Activated T-cell treated with anti-CD3 and anti-CD28 coated beads for 1 hour (primary cell): ENCODE data around the gene PRDM15.

Experiments used
- DNase-seq: peaks from one replicate; pipeline ENCODE4 v3.0.0-alpha.2; 2020; ENCODE audit warnings: low read depth

PRDM15 gene

DNA sequence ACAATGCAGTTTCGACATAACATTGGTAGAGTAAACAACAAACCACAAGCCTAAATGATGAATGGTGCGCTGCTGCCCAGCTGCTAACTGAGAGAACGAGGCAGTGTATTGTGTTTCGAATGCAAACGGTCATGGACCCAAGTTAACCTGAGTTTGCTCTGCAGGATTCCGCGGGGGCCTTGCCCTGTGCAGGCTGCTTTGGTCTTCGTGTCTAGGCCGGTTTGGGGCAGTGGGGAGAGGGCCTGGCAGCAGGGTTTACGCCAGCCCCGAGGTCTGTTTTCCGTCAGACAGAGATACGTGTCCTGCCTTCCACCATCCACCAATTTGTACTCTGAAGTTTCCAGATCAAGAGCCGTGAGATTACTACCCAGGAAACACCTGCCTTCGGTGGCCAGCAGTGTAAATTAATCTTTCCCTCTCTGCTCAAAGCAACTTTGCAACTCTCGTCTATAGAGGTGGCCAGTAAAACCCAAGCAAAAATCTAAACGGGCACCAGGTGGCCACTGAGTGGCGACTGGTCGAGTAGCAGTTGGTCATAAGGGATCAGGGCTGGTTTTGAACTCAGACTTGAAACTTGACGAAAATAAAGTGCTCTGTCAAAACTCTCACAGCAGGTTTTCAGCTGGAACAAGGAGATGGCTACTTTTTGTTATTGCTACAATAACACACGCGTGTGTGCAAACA lies 6.3 kb upstream of the PRDM15 start:
- no peak for DNase-seq

DNA sequence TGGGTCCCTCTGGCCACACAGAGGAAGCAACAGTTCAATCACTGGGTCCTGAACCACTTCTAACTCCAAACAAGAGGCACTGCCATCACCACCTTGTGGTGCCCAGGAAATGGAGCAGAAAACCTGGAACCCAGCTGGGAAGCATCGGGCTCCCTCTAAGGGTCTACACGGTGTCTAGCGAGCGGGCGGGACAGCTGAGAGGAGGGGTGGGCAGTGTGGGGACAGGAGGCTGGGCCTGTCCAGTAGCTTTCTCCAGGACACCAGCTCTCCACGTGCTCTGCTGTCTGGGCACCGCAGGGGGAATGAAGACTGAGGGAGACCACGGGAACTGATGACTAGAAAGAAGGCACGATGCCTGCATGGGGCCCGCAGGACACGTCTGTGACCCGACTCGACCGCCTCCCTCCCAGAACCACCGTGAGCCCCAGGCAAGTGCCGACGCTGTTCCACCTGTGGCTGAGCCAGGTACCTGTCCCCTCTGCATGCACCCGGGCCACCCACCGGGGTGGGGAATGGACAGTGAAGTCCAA lies 5.4 kb upstream of the PRDM15 start:
- DNase-seq = no peak

DNA sequence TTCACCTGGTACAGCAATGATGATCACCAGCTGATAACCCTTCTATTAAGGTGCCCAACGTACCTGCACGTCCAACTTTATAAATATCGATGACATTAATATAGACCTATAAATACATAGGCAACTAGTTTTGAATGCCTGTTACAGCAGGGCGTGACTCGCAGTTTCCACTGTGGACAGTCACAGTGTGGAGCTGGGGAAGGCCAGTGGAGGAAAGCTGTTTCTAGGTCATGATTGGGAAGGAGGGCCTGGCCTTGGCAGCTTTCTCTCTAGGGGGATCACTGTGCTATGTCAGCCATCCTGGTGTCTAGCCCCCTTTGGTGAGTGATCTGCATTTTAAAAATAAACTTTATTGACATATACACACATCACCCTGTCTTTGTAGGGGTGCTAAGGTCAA lies 4.4 kb upstream of the PRDM15 start:
- no peak for DNase-seq

DNA sequence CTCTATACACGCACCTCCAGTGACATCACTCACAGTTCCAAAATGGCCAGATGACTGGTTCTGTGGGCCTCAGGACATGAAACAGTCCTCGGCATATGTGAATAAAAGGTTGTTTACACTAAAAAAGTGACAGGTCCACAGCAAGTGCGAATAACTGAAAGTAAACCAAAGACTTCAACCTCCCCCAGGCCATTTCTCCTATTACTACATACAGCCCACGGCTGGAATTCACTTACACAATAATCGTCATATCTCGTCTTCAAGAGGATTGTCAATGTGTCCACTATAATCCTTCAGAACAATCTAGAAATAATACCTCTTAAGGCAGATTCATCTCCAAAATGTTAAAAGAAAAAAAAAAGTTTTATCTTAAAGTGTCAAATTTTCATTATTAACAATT lies 1.9 kb upstream of the PRDM15 start:
- no peak for DNase-seq

DNA sequence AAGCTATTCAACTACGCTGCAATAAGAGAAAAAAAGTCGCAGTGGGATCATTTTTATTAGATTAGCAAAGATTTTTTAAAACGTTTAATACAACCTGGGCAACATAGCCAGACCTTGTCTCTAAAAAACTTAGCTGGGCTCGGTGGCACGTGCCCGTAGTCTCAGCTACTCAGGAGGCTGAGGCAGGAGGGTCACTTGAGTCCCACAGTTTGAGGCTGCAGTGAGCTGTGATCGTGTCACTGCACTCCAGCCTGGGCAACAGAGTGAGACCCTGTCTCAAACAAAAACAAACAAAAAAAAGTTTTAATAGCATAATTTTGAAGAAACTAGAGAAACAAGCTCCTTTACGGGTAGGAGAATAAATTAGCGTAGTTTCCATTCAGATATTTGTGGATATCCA lies 1.0 kb upstream of the PRDM15 start:
- no peak for DNase-seq

DNA sequence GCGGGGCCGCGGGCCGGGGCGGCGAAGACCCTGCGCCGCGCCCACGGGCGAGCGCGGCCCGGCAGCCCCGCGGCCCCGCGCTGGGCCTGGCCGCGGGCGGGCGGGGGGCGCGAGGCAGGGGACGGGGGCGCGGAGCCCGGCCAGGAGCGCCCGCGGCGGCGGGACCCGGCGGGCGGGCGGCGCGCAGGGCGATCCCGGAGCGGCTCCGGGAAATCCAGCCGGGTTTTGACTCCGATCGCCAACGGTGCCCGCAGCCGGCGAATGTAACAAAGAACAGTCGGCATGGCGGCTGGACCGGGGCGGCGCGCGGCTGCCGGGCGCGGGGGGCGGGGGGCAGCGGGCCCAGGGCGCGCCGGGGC lies 334 bp downstream of the PRDM15 start:
- peak; percentile 69 for DNase-seq

DNA sequence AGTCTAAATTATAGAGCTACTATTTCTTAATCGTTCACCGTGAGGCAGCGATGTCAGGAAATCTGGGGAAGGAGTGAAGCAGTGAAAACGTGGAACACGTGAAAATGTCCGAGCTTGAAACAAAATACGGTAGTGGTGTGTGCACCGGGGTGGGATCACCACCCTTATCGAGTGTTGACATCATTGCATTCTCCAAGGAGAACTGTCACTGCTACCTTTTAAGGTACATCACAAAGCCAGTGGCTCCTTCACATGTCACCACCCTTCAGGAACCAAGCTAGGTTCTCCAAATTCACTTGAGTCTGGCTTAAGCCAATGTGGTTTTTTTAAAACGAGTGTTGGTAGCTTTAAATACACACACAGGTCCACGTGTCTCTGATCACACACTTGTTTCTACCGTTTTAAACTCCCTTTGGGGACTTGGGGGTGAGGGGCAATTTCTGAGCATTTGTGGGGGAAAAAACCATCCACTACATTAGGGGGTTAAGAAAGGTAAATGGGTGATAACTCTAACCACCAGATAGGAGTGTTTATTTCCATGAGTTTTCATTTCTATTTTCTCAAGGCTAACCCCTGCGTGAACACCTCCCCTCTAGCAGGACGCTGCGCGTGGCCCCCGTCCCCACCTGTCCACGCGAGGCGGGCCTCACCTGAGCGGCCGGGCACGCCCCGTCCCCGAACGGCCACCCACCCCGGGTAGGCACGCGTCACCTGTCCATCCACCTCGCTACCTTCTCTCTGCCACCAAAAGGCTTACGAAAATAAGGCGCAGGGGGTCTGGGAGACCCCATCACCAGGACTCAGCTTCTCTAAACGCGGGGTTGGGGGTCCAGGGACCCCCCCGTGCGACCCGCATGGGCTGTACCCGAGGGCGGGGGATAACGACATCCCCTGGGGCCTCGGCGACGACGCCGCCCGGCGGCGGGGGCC lies 978 bp downstream of the PRDM15 start:
- peak; percentile 6 for DNase-seq

DNA sequence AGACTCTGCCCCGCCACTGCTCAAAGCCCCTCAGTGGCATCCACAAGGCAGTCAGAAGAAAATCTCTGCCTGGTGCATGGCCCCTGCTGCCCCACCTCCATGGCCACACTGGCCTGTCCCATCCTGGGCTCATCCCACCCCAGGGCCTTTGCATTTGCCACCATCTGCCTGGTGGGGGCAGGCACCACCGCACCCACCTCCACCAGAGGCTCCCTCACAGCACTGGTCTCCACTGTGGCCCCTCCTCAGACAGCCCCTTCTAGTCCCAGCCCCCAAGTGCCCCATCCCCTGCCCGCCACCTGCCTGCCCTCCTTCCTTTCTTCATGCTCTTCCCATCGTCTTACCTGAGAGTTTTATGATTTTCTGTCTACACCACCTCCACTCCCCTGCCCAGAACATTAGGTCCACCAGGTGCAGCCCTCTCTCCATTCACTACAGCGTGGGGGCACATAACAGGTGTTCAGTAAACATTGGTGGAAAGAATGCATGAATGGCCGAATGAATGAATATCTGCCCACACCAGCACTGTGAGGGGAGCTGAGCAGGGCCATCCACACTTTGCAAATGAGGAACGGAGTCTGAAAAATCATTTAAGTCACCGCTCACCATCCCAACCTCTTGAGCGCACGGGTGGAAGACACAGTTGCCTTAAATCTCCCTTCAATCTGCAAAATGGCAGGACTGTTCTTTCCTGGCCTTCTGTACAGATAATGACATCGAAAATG lies 2.1 kb downstream of the PRDM15 start:
- no peak for DNase-seq

DNA sequence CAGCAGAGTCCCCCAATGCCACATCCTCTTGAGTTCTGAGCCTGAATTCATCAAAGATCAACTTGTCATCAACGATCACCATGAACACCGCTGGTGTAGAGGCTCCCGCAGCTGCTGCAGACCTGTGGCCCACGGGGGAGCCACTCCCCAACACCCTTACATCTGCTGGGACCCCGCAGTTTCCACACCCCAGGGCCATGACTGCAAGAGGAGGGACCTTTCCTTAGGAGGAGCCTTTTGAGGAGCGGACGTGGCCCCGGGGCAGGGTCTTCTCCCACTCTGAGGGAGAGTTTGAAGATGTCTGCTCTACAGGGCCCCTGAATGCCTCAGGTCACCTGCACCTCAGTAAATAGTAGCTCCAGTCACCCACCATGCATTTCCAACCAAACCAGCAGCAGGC lies 2.7 kb downstream of the PRDM15 start:
- no peak for DNase-seq

DNA sequence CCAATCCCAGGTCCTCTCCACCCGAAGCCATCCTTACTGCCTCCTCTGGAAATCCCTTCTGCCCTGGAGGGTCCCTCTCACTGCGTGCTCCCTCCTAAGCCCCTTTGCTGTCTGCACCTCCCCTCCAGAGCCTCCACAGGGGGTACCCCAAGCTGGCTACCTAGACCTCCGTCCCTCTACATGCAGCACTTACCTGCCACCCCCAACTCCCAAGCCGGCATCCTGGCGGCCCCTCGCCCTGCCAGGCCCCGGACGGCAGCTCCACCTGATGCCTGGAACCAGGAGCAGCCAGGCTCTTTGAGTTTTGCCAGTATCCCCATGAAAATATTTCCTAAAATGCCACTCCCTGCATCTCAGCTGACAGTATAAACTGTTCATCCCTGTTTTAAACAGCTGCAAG lies 4.1 kb downstream of the PRDM15 start:
- DNase-seq = no peak

DNA sequence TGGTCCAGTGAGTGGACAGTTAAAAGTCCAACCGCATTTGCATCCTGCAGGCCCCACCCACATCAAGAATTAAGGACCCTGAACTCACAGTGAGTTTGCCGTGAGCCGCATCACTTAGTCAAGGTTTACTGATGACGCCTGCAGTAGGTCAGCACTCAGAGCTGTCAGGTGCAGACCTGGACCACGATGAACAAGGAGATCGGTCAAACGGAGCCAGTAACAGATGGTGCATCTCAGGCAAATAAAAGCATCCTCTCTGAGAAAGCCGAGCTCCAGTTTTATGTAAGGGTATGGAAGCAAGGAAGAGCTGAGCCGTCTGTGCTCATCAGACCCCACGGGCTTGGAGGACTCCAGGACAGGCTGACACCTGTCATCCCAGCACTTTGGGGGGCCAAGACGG lies 4.5 kb downstream of the PRDM15 start:
- no peak for DNase-seq

DNA sequence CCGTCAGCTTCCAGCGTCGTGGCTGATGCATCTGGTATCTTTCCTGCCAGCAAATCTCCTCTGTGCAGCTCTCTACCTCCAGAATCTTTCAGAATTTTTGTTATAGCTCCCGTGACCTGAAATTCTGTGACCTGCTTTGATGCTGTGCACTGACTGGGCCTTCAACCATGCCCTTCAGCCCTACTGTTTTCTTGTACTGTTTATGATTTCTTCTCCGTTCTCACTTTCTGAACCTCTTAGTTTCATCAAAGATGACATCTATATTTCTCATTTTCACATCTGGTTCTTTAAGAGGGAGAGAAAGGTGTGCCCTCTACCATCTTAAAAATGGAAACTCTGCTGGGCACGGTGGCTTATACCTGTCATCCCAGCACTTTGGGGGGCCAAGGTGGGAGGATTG lies 5.7 kb downstream of the PRDM15 start:
- DNase-seq = no peak

DNA sequence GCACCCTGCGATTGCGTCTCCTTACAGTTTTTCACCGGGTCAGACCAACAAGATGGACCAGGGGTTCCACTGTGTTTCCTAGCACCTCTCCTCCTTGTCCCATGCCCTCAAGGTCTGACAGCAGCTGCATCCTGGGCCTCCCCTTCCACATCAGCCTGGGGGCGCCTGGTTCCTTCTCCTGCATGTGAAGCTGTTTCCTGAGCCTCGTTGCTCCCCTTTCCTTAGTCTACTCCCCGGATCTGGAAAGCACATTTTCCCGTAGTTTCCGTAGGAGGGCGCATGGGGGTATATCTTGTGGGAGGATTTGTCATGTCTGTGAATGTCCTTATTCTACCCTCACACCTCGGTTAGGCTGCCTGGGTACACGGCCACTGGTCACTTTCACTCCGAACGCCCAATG lies 6.1 kb downstream of the PRDM15 start:
- no peak for DNase-seq

DNA sequence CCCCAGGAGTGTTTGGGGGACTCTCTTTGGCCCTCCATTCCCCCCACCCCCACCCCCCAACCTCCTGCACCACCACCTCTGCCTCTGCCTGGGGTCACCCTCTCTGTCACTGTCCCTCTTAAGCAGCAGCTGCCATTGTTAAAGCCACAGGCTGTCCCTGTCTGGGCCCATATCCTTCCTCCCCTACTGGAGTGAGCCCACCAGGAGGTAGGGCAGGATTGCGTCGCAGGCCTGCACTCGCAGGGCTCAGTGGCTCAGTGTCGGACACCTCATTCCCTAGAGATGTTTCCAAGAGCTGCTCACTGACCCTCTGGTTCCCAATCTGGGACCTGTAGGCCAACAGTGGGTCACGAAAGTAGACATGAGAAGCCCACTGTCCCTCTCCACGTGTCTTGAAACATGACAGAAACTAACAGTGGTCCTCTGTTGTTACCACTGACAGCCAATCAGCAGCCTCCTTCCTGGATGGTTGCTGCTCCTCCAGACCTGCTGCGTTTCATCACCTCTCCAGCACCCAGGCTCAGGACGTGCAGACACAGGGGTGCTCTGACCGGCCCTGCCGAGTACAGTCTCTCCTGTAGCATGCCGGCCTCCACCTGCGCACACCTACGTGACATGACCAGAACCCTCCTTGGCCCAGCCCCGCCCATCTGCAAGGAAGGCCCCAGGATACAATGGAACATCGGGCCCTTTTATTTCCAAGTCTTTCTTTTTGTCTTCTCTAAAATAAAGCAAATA lies 7.7 kb downstream of the PRDM15 start:
- no peak for DNase-seq

DNA sequence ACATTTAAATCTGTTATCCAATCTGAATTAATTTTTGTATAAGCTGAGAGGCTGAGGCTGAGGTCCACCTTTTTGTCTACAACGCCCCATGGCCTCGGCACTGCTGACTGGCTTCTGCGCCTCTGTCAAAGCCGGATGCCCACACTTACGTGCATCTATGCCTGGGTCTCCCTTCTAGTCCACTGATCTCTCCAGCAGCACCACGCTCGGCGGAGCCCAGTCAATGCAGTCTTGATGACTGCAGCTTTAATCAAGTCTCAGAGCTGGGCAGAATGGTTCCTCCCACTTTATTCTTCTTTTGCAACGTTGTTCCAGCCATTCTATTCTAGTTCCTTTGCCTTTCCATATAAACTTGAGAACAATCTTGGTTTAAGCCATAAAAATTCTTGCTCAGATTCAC lies 9.4 kb downstream of the PRDM15 start:
- DNase-seq = no peak

DNA sequence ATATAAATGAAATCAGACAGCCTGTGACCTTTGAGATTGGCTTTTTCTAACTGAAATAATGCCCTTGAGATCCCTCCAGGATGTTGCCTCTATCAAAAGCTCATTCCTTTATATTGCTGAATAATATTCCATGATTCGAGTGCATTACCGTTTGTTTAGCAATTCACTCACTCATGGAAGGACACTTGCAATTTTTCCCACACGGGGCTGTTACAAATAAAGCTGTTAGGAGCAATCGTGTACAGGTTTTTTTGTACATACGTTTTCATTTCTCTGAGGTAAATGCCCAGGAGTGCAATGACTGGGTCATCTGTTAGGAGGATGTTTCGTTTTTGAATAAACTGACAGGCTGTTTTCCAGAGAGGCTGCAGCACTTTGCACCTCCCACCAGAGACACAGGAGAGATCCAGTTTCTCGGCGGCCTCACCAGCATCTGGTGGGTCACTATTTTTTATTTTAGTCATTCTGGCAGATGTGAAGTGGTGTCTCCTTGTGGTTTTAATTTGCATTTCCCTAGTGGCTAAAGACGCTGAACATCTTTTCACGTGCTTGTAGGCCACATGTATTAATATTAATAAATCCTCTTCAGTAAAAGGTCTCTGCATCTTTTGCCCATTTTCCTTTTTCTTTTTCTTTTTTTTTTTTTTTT lies 11.0 kb downstream of the PRDM15 start:
- DNase-seq = no peak

DNA sequence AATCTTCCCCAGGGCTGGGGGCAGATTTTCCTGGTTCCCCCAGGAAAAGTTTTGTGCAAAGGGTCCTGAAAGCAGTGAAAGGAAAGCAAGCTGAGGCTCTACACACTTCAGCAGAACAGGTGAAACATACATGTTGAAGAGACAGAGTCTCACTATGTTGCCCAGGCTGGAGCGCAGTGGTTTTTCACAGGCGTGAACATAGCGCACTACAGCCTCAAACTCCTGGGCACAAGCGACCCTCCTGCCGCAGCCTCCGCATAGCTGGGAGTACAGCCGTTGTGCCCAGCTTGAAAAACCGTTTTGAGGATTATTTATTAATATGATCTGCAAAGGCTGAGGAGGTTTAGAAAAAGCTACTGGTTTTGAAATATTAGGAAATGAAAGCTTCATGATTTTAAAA lies 11.8 kb downstream of the PRDM15 start:
- no peak for DNase-seq

DNA sequence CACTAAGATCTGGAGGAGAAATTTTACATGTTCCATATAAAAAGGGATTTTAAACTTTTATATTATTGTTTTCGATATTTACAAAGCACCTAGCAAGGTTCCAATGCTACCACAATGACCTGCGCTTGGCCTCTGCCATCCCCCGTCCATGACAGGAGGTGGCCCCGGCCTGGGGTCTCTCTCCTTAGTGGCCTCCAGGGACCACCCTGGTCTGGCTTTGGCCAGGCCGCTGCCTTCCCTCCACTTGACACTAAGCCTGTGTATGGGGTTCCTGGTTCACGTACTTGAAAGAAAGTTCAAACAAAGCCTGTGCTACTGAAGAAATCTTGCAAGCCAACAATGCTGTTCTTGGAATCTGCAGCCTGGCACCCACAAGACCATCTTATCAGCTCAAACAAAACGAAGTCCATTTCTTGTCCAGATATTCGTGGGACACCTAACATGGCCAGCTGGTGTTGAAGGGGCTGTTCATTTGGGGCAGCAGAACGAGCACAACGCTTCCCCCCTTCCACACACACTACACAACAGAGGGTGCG lies 12.8 kb downstream of the PRDM15 start:
- no peak for DNase-seq

DNA sequence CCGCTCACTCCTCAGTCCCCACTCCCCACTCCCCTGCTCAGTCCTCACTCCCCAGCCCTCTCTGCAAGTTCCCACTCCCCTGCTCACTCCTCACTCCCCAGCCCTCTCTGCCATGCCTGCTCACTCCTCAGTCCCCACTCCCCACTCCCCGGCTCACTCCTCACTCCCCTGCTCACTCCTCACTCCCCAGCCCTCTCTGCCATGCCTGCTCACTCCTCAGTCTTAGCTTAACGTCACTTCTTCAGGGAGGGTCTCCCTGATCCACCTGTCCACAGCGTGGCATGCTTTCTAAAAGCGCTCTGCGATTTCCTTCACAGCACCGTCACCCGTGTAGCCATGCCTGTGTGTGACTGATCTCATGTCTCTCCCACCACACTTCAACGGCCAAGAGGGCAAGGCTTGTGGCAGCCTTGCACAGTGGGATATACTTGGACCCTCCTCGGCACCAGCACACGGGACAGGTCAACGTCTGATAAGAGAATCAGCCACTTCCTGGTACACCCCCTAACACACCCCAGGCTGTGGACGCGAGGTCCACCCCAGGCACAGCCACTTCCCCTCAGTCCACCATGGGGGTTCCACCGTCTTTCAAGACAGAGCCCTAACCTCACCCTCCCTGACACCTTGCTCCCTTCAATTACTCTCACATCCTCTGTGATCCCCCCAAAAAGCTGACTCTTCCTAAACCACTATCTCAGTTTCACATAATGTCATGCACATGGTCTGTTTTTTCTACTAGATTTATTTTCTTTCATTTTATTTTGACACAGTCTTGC lies 14.0 kb downstream of the PRDM15 start:
- DNase-seq = no peak

DNA sequence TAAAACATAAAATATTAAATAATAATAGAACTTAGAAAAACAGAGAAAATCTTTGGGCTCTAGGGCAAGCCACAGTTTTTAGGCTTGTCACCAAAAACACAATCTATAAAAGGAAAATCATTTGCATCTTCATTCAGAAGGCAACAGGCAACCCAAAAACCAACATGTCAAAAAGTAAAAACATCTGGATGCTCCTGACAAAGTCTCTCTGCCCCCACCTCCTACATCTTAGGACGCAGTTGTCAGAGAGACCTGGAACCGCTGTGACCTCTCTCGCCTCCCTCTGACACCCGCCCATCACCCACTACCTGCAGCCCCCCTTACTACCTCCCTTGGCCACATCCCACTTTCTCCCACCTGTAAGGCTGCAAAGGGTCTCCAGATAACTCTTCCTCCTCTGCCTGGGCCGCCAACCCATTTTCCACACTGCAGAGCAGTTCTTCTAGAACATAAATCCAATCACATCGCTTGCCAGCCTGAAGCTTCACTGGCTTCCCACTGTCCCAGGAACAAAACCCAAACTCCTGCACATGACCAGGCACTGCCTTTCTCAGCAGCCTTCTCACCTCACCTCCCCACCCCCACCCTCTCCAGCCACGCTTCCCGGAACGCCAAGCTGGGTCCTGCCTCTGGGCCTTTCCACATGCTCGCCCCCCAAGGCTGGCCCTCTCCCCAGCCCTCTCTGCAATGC lies 14.7 kb downstream of the PRDM15 start:
- DNase-seq = no peak
